Measurements from ENCODE around the gene NQO2. TPM values are rescaled to one million over a fixed set of nuclear protein-coding genes. Genes with fewer than 3 reads are reported as not detected.
"Not testable (repeated sequence)": the region's sequence is repeated elsewhere in the genome, so short reads cannot be mapped to it uniquely, and the experiment has no call there.

Gene NQO2
- total RNA-seq, 1 experiment from 2014 or later: 82.9 TPM

DNA sequence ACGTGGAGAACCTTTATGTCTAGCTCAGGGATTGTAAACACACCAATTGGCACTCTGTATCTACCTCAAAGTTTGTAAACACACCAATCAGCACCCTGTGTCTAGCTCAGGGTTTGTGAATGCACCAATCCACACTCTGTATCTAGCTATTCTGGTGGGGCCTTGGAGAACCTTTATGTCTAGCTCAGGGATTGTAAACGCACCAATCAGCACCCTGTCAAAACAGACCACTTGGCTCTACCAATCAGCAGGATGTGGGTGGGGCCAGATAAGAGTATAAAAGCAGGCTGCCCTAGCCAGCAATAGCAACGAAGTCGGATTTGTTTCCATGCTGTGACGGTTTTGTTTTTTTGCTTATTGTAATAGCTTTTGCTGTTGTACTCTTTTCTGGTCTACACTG lies 28.5 kb downstream of the NQO2 start:
- H3K4me2 ChIP-seq (ENCODE audit: low read length); DNase-seq (ENCODE audit: low read depth, low spot score); H4K20me1 ChIP-seq (ENCODE audit: insufficient read depth); BruUV-seq (replicated peaks); H3K9me2 ChIP-seq (ENCODE audit: insufficient read depth); intact Hi-C loops (cut with micrococcal nuclease); ATAC-seq; H2AFZ ChIP-seq (ENCODE audit: low read depth, low read length, poor library complexity, severe bottlenecking); H3K9me3 ChIP-seq (ENCODE audit: control insufficient read depth in 1 of 2, insufficient read depth in 1 of 2, low read depth in 1 of 2, low read length in 2 of 2); CTCF ChIA-PET; H3K4me3 ChIP-seq (replicated peaks in 1 of 2; ENCODE audit: low read depth in 1 of 2, low read length in 2 of 2); H3K36me3 ChIP-seq (ENCODE audit: control insufficient read depth in 1 of 2, insufficient read depth in 2 of 2, low read length in 2 of 2); H3K9ac ChIP-seq (ENCODE audit: low read length); H3K79me2 ChIP-seq (ENCODE audit: insufficient read depth, low read length); H3K27me3 ChIP-seq (ENCODE audit: insufficient read depth, low read length); H3K27ac ChIP-seq (ENCODE audit: low read depth, low read length): not testable (repeated sequence)
- POLR2A ChIA-PET: interaction anchor here (1.5 kb wide), 1 partner anchor 88 kb away, joined by 4 read pairs; no protein-coding TSS in a partner anchor
- H3K4me1 ChIP-seq (ENCODE audit: control insufficient read depth in 1 of 2, insufficient read depth in 2 of 2, low read length in 2 of 2): peaks cover 16 to 29% of the 10 kb centered on the region in 2 experiments
- RAD21 ChIA-PET (ENCODE audit: low non-redundant PET in 1 of 2, low total read pairs in 2 of 2, uncharacterized antibody in 2 of 2, unreplicated experiment in 2 of 2): interaction anchor here in 1 of 2 experiments (0.6 kb wide), 1 partner anchor 28 kb away, joined by 3 read pairs; no protein-coding TSS in a partner anchor

GRCh38 chr6:3031857-3032640 lies 32.4 kb downstream of the NQO2 start:
- no peak for TF ChIP-seq SP1 (IDR thresholded peaks at IDR 0.05; ENCODE audit: low read depth)
- peak; percentile 46 for TF ChIP-seq RAD21 (IDR thresholded peaks at IDR 0.05; ENCODE audit: low read depth)
- no peak for TF ChIP-seq POLR2A (IDR thresholded peaks at IDR 0.05; ENCODE audit: borderline replicate concordance, extremely low read depth, insufficient read depth, insufficient read length)
- Histone ChIP-seq H3K9me2 (ENCODE audit: insufficient read depth) (no peaks in the 10 kb centered on the region), H3K9ac (ENCODE audit: low read length) (no peak overlapping the region), H3K27ac (ENCODE audit: low read depth, low read length) (no peak overlapping the region), H3K4me2 (ENCODE audit: low read length) (no peak overlapping the region), H3K79me2 (ENCODE audit: insufficient read depth, low read length) (no peaks in the 10 kb centered on the region), H2AFZ (ENCODE audit: low read depth, low read length, poor library complexity, severe bottlenecking) (no peak overlapping the region), H4K20me1 (ENCODE audit: insufficient read depth) (no peaks in the 10 kb centered on the region), H3K36me3 (ENCODE audit: control insufficient read depth in 1 of 2, insufficient read depth in 2 of 2, low read length in 2 of 2) (no peaks in the 10 kb centered on the region), H3K9me3 (ENCODE audit: control insufficient read depth in 1 of 2, insufficient read depth in 1 of 2, low read depth in 1 of 2, low read length in 2 of 2) (no peaks in the 10 kb centered on the region), H3K4me1 (ENCODE audit: control insufficient read depth in 1 of 2, insufficient read depth in 2 of 2, low read length in 2 of 2) (no peaks in the 10 kb centered on the region), H3K4me3 (replicated peaks in 1 of 2; ENCODE audit: low read depth in 1 of 2, low read length in 2 of 2) (no peak overlapping the region), H3K27me3 (ENCODE audit: insufficient read depth, low read length) (no peaks in the 10 kb centered on the region)
- POLR2A ChIA-PET: no interaction called here
- DNase-seq (ENCODE audit: low read depth, low spot score): no peak
- RAD21 ChIA-PET (ENCODE audit: low non-redundant PET in 1 of 2, low total read pairs in 2 of 2, uncharacterized antibody in 2 of 2, unreplicated experiment in 2 of 2): interaction anchor here in 1 of 2 experiments (0.6 kb wide), 1 partner anchor 16 kb away, joined by 4 read pairs; no protein-coding TSS in a partner anchor
- BruUV-seq (replicated peaks): no TSS peak
- peak; percentile 78 for ATAC-seq
- CTCF ChIA-PET: interaction anchor here (1.0 kb wide), 1 partner anchor 13 kb away, joined by 3 read pairs; no protein-coding TSS in a partner anchor
- intact Hi-C loops (cut with micrococcal nuclease): no loop called here
